ENCODE measurements around the gene TUBGCP5.
"Not testable (repeated sequence)": the region's sequence is repeated elsewhere in the genome, so short reads cannot be mapped to it uniquely, and the experiment has no call there.

TUBGCP5 gene

DNA sequence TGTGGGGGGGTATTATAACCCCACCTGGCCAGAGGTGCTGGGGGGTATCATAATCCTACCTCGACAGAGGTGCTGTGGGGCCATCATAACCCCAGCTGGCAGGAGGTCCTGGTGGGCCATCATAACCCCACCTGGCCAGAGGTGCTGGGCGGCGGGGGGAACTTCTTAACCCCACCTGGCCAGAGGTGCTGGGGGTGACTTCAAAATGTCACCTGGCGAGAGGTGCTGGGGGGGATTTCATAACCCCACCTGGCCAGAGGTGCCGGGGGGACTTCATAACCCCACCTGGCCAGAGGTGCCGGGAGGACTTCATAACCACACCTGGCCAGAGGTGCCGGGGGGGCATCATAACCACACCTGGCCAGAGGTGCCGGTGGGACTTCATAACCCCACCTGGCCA lies 2.4 kb upstream of the TUBGCP5 start:
- not testable (repeated sequence) for DNase-seq

DNA sequence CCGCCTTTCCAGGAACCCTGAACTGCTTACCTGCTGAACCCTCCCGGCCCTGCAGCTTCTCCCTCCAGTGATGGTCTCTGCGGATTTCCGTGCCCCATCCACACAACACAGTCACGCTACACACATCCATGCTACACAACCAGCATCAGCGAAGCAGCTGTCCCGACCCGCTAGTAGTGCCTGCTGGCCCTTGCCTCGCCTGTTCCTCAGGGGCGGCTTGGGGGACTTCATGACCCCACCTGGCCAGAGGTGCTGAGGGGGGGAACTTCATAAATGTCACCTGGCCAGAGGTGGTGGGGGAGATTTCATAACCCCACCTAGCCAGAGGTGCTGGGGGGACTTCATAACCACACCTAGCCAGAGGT lies 530 bp upstream of the TUBGCP5 start:
- DNase-seq: no peak

DNA sequence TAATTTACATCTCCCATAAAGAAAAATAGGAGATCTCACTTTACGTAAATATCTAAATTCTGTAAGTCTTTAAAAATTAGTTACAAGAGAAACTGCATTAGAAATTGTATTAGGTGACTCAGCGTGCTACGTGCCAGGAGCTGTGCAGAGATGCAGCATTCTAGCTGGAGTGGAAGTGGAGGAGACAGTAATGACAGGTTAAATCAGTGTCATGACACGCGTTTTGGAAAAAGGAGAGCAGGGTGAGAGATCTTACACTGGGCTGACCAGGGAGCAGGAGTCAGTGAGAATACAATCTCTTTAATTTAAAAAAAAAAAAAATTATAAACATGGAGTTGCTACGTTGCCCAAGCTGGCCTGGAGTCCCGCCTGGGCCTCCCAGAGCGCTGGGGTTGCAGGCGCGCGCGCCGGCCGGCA lies 635 bp downstream of the TUBGCP5 start:
- no peak for DNase-seq

GRCh38 chr15:23035964-23036566 lies 3.3 kb downstream of the TUBGCP5 start:
- peak; percentile 8 for DNase-seq

- no peak for DNase-seq
Observed at GRCh38 chr15:23033979-23034378, 5.4 kb downstream of the TUBGCP5 start.

DNA sequence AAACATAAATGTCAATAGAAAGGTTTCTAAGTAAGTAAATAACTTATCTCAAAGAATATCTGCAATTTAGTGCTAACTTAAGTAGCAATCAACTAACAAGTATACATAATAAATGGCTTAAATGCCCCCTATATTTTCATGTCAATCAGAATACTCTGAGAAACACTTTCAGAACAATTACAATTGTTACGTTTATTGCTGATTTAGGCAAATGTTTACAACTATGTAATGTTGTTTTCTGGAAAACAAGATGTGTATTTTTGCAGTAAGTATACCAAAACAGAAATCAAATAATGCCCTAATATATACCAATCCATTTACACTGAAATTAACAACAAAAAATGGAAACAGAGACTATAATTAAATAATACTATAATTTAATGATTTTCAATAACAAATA lies 13.2 kb downstream of the TUBGCP5 start:
- DNase-seq: no peak

DNA sequence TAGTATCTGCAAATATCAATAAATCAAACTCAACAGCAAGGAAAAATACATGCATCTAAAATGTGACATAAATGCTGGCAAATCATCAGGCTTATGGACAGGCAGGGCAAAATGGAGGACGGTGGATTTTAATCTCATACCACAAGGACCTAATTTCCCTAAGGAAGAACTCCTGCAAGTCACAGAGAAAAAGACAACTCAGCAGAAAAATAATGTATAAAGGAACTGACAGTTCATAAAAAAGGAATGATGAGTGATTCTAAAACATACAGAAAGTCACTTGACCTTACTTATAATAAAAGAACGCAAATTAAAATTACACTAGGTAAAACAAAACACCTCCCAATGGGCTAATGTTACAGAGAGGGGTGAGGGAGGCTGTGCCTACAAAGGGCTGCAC lies 17.2 kb downstream of the TUBGCP5 start:
- no peak for DNase-seq

- no peak for DNase-seq
Observed at GRCh38 chr15:23014394-23015000, 24.9 kb downstream of the TUBGCP5 start.

GRCh38 chr15:23013681-23014080 lies 25.7 kb downstream of the TUBGCP5 start:
- no peak for DNase-seq

DNA sequence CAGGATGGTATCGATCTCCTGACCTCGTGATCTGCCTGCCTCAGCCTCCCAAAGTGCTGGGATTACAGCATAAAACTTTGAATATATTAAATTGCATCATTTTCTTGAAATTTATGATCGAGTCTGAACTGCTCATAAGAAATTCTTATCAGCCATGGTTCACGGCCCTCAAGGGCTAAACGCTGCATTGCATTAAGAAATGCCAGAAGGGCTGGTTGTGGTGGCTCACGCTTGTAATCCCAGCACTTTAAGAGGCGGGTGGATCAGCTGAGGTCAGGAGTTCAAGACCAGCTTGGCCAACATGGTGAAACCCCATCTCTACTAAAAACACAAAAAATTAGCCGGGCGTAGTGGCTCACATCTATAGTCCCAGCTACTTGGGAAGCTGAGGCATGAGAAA lies 26.8 kb downstream of the TUBGCP5 start:
- DNase-seq: not testable (repeated sequence)

DNA sequence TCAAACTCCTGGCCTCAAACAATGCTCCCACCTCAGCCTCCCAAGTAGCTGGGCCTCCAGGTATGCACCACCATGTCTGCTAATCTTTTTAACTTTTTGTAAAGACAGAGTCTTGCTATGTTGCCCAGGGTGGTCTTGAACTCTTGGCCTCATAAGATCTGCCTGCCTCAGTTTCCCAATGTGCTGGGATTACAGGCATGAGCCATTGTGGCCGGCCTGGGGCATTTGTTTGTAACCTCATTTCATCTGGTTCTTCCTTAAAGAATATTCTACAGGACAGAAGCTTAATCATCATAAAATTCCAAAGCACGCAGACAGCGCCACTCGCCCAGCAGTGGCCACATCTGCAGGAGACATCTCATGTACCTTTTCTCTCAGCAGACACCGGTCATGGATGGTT lies 35.6 kb downstream of the TUBGCP5 start:
- no peak for DNase-seq

GRCh38 chr15:23002920-23003319 lies 36.4 kb downstream of the TUBGCP5 start:
- DNase-seq: no peak

DNA sequence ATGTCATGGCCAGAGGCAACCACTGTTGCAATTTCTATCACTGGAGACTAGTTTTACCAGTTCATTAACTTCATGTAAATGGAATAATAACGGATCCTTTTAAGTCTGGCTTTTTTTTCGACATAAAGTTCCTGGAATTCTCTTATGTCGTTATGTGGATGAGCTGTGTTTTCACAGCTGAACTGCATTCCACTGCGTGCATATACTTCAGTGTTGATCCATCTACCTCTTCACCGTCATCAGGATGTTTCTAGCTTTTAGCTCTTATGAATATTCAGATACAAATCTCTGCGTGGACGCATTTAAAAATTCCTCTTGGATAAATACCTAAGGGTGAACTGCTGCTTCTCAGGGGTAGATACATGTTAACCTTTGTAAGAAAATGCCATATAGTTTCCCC lies 43.6 kb downstream of the TUBGCP5 start:
- no peak for DNase-seq

DNA sequence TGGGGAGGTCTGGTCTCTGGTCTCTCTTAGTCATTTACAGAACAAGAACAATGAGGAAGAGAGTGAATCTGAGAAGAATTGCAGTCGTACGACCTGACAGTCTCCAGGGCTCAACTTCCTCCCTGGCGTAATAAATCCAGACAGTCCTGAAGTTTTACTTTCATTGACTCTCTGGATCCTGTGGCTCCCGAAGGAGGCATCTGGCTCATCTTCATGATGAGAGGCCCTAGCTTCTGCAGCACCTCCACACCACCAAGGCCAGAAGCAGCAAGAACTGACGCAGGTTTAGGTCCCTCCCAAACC lies 47.4 kb downstream of the TUBGCP5 start:
- DNase-seq: no peak

DNA sequence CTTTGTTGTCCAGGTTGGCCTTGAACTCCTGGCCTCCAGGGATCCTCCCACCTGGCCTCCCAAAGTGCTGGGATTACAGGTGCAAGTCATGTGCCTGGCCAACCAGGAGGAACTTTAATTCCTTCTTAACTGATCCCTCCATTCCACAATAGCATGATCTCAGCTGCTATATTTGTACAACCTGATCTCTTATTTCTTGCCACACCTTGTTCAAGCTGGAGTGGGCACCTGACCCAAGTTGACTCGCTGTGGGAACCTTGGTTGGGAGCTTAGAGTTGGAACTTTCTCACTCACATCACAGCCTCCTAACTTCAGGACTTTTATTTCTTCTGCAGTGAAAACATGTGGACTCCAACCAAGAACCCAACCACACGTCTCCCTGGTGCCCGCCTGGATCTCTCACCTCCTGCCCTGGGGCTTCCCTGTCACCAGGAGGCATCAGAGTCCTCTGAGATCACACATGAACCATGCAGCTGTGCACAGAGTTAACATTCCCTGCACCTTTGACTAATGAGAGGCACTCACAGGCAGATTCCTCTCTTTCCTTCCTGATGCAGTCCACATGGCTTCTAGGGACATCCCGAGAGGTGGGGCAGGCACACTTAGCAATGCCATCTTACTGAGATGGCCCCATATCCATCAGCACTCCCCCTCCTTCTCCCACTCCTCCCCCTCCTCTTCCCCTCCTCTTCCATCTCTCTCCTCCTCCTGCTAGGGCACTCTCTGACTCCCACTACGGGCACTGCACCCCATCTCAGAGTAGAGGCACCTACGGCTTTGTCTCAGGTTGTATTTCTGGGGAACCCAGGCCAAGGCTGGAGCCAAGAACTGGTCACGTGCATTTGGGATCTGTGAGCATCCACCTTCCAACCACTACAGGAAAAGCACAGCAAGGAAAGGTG lies 49.5 kb downstream of the TUBGCP5 start:
- DNase-seq: no peak

DNA sequence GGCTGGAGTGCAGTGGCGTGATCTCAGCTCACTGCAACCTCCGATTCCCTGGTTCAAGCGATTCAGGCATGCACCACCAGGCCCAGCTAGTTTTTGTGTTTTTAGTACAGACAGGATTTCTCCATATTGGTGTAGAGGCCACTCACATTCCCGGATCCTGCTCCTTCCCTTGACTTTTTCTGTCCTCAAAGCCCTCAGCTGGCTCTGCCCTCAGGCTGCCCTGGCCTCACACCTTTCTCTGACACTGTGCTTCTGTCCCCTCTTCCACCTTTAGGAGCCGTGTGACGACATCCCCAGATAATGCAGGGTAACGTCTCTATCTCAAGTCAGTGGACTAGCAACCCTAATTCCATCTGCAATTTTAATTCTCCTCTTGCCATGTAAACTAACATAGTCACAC lies 50.6 kb downstream of the TUBGCP5 start:
- DNase-seq: no peak

DNA sequence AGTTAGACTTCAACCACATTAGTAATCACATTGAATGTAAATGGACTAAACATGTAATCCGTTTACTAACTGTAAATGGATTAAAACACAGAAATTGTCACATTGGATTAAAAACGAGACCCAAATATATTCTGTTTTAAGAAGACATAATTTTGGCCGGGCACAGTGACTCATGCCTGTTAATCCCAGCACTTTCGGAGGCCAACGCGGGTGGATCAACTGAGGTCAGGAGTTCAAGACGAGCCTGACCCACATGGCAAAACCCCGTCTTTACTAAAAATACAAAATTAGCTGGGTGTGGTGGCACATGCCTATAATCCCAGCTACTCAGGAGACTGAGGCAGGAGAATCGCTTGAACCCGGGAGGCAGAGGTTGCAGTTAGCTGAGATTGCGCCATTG lies 57.4 kb downstream of the TUBGCP5 start:
- DNase-seq: not testable (repeated sequence)

DNA sequence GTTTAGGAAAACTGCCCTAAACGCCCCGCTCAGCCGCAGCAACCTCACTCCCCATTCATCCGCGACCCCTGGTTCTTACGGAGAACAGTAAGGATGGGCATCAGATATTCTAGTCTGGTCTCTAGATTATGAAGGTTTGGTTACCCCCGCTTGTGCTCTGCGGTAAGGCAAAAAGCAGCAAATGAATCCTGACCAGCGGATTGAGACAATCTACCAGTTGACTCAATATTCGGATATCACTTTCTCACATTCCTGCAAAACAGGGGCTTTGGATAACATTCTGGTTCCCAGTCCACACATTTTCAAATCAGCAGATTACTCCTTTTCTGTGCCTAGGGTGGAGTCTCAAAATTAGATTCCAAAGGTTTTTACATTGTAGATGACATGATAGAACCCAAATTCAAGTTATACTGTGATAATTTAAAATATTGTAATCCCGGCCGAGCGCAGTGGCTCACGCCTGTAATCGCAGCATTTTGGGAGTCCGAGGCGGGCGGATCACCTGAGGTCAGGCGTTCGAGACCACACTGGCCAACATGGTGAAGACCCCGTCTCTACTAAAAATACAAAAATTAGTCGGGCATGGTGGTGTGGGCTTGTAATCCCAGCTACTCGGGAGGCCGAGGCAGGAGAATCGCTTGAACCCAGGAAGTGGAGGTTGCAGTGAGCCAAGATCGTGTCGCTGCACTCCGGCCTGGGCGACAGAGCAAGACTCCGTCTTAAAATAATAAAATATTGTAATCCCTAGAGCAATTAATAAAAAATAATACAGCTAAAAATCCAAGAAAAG lies 58.1 kb downstream of the TUBGCP5 start:
- no peak for DNase-seq

DNA sequence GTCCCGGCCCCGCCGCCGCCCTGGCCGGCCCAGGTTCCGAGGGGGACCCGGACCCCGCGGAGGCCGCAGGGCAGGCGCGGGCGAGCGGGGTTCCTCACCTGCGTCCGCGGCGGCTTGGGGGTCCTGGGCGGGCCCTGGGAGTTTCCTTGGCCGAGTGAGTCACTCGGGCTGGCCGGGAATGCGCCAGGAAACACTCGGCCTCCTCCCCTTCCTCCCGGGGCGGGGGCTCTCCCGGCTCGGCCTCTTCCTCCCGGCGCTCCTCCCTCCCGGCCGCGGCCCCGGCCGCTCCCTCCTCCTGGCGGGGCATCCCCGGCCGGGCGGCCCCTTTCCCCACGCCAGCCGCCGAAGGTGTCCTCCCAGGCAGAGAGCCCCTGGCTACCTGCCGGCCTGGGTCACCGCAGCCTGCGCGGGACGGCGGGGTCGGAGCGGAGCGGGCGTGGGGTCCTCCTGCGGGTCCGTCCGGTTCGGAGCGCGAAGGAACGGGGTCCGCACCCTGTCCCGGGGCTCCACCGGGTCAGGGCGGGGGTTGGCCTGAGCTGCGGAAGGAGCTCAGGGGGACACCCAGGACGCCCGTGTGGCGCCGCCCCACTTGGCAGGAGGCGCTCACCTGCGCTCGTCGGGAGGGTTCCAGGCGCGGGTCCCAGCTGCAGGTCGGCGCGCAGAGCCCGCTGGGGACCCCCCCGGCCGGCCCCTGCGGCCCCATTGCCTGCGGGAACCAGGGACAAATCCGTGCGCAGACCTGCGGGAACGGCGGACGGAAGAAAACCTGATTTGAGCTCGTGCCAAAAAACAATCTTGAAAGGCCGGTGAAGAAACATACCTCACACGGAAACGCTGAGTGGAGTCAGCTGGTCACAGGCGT lies 58.9 kb downstream of the TUBGCP5 start, which contains the start of gene CYFIP1:
Gene CYFIP1 (minus strand): TSS at position 180 of the 862 bp plus-strand sequence. CDS start 33,083 bp downstream, outside the sequence.
- DNase-seq: no peak

GRCh38 chr15:22979238-22980188 lies 59.9 kb downstream of the TUBGCP5 start:
- DNase-seq: no peak

GRCh38 chr15:22978691-22979237 lies 60.6 kb downstream of the TUBGCP5 start:
- no peak for DNase-seq
